K562 (cell line): Measurements from ENCODE around the gene UBE2QL1. TPM values are rescaled to one million over a fixed set of nuclear protein-coding genes. Genes with fewer than 3 reads are reported as not detected.

ENCODE experiments used
- ATAC-seq: fragments of 200-7000 bp; cut with Tn5 transposase; 3 replicates; pipeline ENCODE4 v1.9.1; 2020; ENCODE audit warnings: moderate library complexity
- BruUV-seq: library from RNA; stranded (reverse); fragments of 400-500 nt; replicated peaks from 2 replicates; lab custom pipeline; 2021; lab: Mats Ljungman, UMichigan
- CTCF ChIA-PET: fragments of 300-600 bp; formaldehyde crosslinking; extraction: SDS; loops from one replicate; lab custom pipeline; 2021; ENCODE audit warnings: low intra/inter-chr PET ratio; lab: Yijun Ruan, JAX
- POLR2A ChIA-PET: fragments of 300-600, 350-650 bp; sonication (Branson Sonifier 250); formaldehyde crosslinking; extraction: SDS; loops from one replicate; lab custom pipeline; 2021; ENCODE audit warnings: antibody characterized with exemption, inconsistent platforms; lab: Yijun Ruan, JAX
- DNase-seq, 4 experiments: peaks; one replicate each; pipeline versions ENCODE4 v3.0.0 to v3.0.0-alpha.2; 2011 to 2018; ENCODE audit warnings: low spot score in 3 of 4, mixed read lengths in 3 of 4; ENCODE audit errors: extremely low read depth in 1 of 4
- FAIRE-seq: peaks from 2 replicates; lab custom pipeline; 2011; peaks lifted over from hg19 to GRCh38; lab: Jason Lieb, UNC
- H2AFZ ChIP-seq: 2 replicates; pipeline ENCODE4 v1.6.0; 2011; ENCODE audit warnings: low read depth, low read length, control low read depth, inconsistent platforms
- H3K27ac ChIP-seq: fragments of 200-600 bp; 3 replicates; pipeline ENCODE4 v1.8.0; 2011; ENCODE audit warnings: low read depth, mild to moderate bottlenecking, control low read depth, inconsistent platforms, low read length, moderate library complexity, mixed read lengths; ENCODE audit errors: extremely low read depth
- H3K27me3 ChIP-seq, 2 experiments: fragments of 300-600 bp in 1 of 2; 2 replicates in 1 of 2; 3 replicates in 1 of 2; pipeline versions ENCODE4 v1.6.0 to v1.8.0; 2011; ENCODE audit warnings: inconsistent platforms in 2 of 2, low read length in 2 of 2, mild to moderate bottlenecking in 1 of 2, mixed read lengths in 1 of 2, moderate library complexity in 1 of 2; ENCODE audit not compliant: control insufficient read depth in 2 of 2, insufficient read depth in 2 of 2
- H3K36me3 ChIP-seq: fragments of 300-600 bp; 3 replicates; pipeline ENCODE4 v1.8.0; 2011; ENCODE audit warnings: mild to moderate bottlenecking, low read length, inconsistent platforms; ENCODE audit not compliant: control insufficient read depth, insufficient read depth
- H3K4me1 ChIP-seq, 2 experiments: fragments of 200-600 bp in 1 of 2; replicated peaks in 1 of 2; 2 replicates in 1 of 2; 3 replicates in 1 of 2; pipeline versions ENCODE4 v1.5.1 to v1.8.0; 2011; ENCODE audit warnings: inconsistent platforms in 2 of 2, low read length in 2 of 2, mild to moderate bottlenecking in 1 of 2, mixed read lengths in 1 of 2, moderate library complexity in 1 of 2; ENCODE audit not compliant: control insufficient read depth in 2 of 2, insufficient read depth in 2 of 2
- H3K4me2 ChIP-seq: 2 replicates; pipeline ENCODE4 v1.6.1; 2011; ENCODE audit warnings: low read length, control low read depth, inconsistent platforms, mixed read lengths; ENCODE audit not compliant: insufficient read depth
- H3K4me3 ChIP-seq: fragments of 200-600 bp; sonication (generic), shearing (Covaris generic); 2 replicates; pipeline ENCODE4 v1.5.1; 2016; ENCODE audit warnings: control low read depth, inconsistent platforms
- H3K79me2 ChIP-seq: fragments of 200-600 bp; 3 replicates; pipeline ENCODE4 v1.8.0; 2011; ENCODE audit warnings: low read length, inconsistent platforms; ENCODE audit not compliant: control insufficient read depth, insufficient read depth
- H3K9ac ChIP-seq, 2 experiments: 2 replicates each; pipeline versions ENCODE4 v1.6.0 to v1.6.1; 2011; ENCODE audit warnings: low read depth in 2 of 2, low read length in 2 of 2, control low read depth in 1 of 2, inconsistent platforms in 1 of 2, mild to moderate bottlenecking in 1 of 2, mixed read lengths in 1 of 2; ENCODE audit not compliant: insufficient read depth in 1 of 2
- H3K9me1 ChIP-seq: one replicate; pipeline ENCODE4 v1.6.0; 2011; ENCODE audit warnings: inconsistent platforms, mild to moderate bottlenecking, low read length, moderate library complexity; ENCODE audit not compliant: control insufficient read depth, insufficient read depth
- H3K9me3 ChIP-seq: replicated peaks from 2 replicates; pipeline ENCODE4 v1.5.1; 2011; ENCODE audit warnings: low read depth, low read length, inconsistent platforms; ENCODE audit not compliant: control insufficient read depth, insufficient read depth
- H4K20me1 ChIP-seq: replicated peaks from 2 replicates; pipeline ENCODE4 v1.6.1; 2011; ENCODE audit warnings: low read length, inconsistent platforms, mixed read lengths; ENCODE audit not compliant: control insufficient read depth, insufficient read depth
- ASH1L ChIP-seq: fragments of 450-650 bp; IDR thresholded peaks from 2 replicates; pipeline ENCODE4 v1.6.1; 2018; ENCODE audit warnings: borderline replicate concordance, mild to moderate bottlenecking, low read depth; ENCODE audit not compliant: partially characterized antibody
- CTCFL ChIP-seq: IDR thresholded peaks from 2 replicates; pipeline ENCODE4 v1.6.1; 2011; ENCODE audit warnings: borderline replicate concordance, low read depth, mild to moderate bottlenecking, moderate library complexity, low read length; ENCODE audit not compliant: insufficient read depth, poor library complexity, severe bottlenecking
- KLF13 ChIP-seq: fragments of 450-650 bp; IDR thresholded peaks from 2 replicates; pipeline ENCODE4 v1.6.1; 2016; ENCODE audit warnings: missing genetic modification characterization, low read depth, mild to moderate bottlenecking, missing compliant biosample characterization, moderate library complexity, borderline replicate concordance
- L3MBTL2 ChIP-seq: fragments of 450-650 bp; IDR thresholded peaks from 2 replicates; pipeline ENCODE4 v1.6.1; 2016; ENCODE audit warnings: mild to moderate bottlenecking, moderate library complexity
- MTF1 ChIP-seq: fragments of 250-450 bp; sonication (Bioruptor Pico); IDR thresholded peaks from 2 replicates; pipeline ENCODE4 v1.9.0; 2021; ENCODE audit warnings: moderate library complexity, mild to moderate bottlenecking, inconsistent platforms, borderline replicate concordance
- NUFIP1 ChIP-seq: fragments of 450-650 bp; IDR thresholded peaks from 2 replicates; pipeline ENCODE4 v1.6.1; 2018; ENCODE audit not compliant: partially characterized antibody
- POLR2H ChIP-seq: IDR thresholded peaks from 2 replicates; pipeline ENCODE4 v1.6.1; 2016; ENCODE audit warnings: missing genetic modification characterization, low read depth, mild to moderate bottlenecking, control low read depth, missing compliant biosample characterization, moderate library complexity
- POLR3G ChIP-seq: IDR thresholded peaks from 2 replicates; pipeline ENCODE4 v1.6.1; 2011; ENCODE audit not compliant: insufficient read length, insufficient replicate concordance; ENCODE audit errors: extremely low read depth
- PPARD ChIP-seq: fragments of 250-450 bp; sonication (Bioruptor Pico); IDR thresholded peaks from 2 replicates; pipeline ENCODE4 v1.8.0; 2022; ENCODE audit warnings: inconsistent platforms, mild to moderate bottlenecking, moderate library complexity
- PYGO2 ChIP-seq: fragments of 450-650 bp; IDR thresholded peaks from 2 replicates; pipeline ENCODE4 v1.6.1; 2016; ENCODE audit warnings: mild to moderate bottlenecking, missing genetic modification characterization, moderate library complexity, missing compliant biosample characterization
- RBM25 ChIP-seq: fragments of 200-400 bp; formaldehyde crosslinking; IDR thresholded peaks from 2 replicates; pipeline ENCODE4 v1.6.1; 2018; ENCODE audit warnings: low read length, low read depth, moderate library complexity; ENCODE audit not compliant: severe bottlenecking
- SAP30 ChIP-seq: fragments of 200-600 bp; sonication (generic); IDR thresholded peaks from 2 replicates; pipeline ENCODE4 v1.6.1; 2012; ENCODE audit warnings: borderline replicate concordance, low read depth, mild to moderate bottlenecking, moderate library complexity, low read length, control low read depth, inconsistent platforms; ENCODE audit not compliant: insufficient read depth, poor library complexity, severe bottlenecking
- SIX5 ChIP-seq, 2 experiments: IDR thresholded peaks; 2 replicates each; pipeline ENCODE4 v1.6.1; 2011; ENCODE audit warnings: low read length in 2 of 2, borderline replicate concordance in 1 of 2, low read depth in 1 of 2, mild to moderate bottlenecking in 1 of 2, moderate library complexity in 1 of 2; ENCODE audit not compliant: insufficient read depth in 1 of 2
- SMARCC2 ChIP-seq: fragments of 450-650 bp; IDR thresholded peaks from 2 replicates; pipeline ENCODE4 v1.6.1; 2017; ENCODE audit warnings: antibody characterized with exemption, moderate library complexity, mild to moderate bottlenecking, low read depth
- U2AF1 ChIP-seq: fragments of 200-400 bp; formaldehyde crosslinking; optimal IDR thresholded peaks from 2 replicates; pipeline ENCODE3; 2017; ENCODE audit warnings: mild to moderate bottlenecking, low read depth, low read length, moderate library complexity
- ZBTB1 ChIP-seq: sonication (generic); formaldehyde crosslinking; IDR thresholded peaks from 2 replicates; pipeline ENCODE4 v1.8.1; 2023; ENCODE audit warnings: missing genetic modification reagents, low read depth, mild to moderate bottlenecking, borderline replicate concordance
- ZNF583 ChIP-seq: fragments of 250-450 bp; sonication (Bioruptor Pico); IDR thresholded peaks from 2 replicates; pipeline ENCODE4 v1.4.0; 2020
- ZNF589 ChIP-seq: fragments of 200-800 bp; sonication (Bioruptor generic); IDR thresholded peaks from 2 replicates; pipeline ENCODE4 v1.6.1; 2016; ENCODE audit warnings: low read depth, missing genetic modification characterization, missing compliant biosample characterization
- ZNF655 ChIP-seq: fragments of 250-450 bp; sonication (Bioruptor Pico); IDR thresholded peaks from 2 replicates; pipeline ENCODE4 v1.5.0; 2021
- WGBS: fragments of 100-300 bp; shearing (Covaris generic); methylation state at CpG from one replicate; pipeline ENCODE4 v1.1.6; 2016; ENCODE audit warnings: low coverage, mixed read lengths; ENCODE audit not compliant: insufficient coverage; ENCODE audit errors: missing lambda C conversion rate; 5-methylcytosine and 5-hydroxymethylcytosine counted together
- in situ Hi-C: fragments of 300-500 bp; cut with MboI; formaldehyde crosslinking; loops from 4 replicates; pipeline ENCODE4 v1.15.0; 2018; ENCODE audit warnings: inconsistent platforms, mixed read lengths
- intact Hi-C: fragments of 100-400 bp; cut with micrococcal nuclease; formaldehyde crosslinking; loops from 2 replicates; pipeline ENCODE4 v1.14.2; 2022
- polyA plus RNA-seq, 8 experiments: library from polyadenylated mRNA; depleted of rRNA in 4 of 8; stranded (reverse) in 5 of 8; unstranded in 3 of 8; fragments of >200 nt; fragmentation: Nextera tagmentation in 2 of 8; fragmentation: Illumina TruSeq in 1 of 8; extraction: Ambion mirVana in 2 of 8; extraction: Trizol in 1 of 8; gene quantifications; 2 replicates each; pipeline versions ENCODE4 v1.2.1 to v1.2.3, GENCODE V29; 2011 to 2014; ENCODE audit warnings: inconsistent platforms in 1 of 8, missing spikeins in 1 of 8
- total RNA-seq, 7 experiments: library from RNA; depleted of rRNA in 6 of 7; stranded (reverse); fragments of >200 nt in 6 of 7; fragmentation: Illumina TruSeq in 2 of 7; extraction: Trizol in 2 of 7; gene quantifications; 2 replicates each; pipeline versions ENCODE4 v1.2.1 to v1.2.3, GENCODE V29; 2011 to 2021; ENCODE audit warnings: low replicate concordance in 1 of 7

Gene UBE2QL1
- total and polyA plus RNA-seq, 9 of the 15 experiments (the other 6 are each of a cell fraction or from before 2014, with no cell fraction given) = not detected

- ChIA-PET CTCF (no interaction called here), POLR2A (no interaction called here)
- no peaks in the 10 kb centered on the region for H3K9me3 ChIP-seq
- no peak overlapping the region for H3K9ac ChIP-seq
- H3K36me3 ChIP-seq = no peaks in the 10 kb centered on the region
- H3K27me3 ChIP-seq = peaks cover 37 to 50% of the 10 kb centered on the region in 2 experiments
- BruUV-seq = no TSS peak
- in situ Hi-C loops = no loop called here
- DNase-seq (no peak), FAIRE-seq (no peak), ATAC-seq (no peak)
- intact Hi-C loops = no loop called here
- H3K4me1 ChIP-seq = no peaks in the 10 kb centered on the region
- H3K4me2 ChIP-seq = no peak overlapping the region
- no peaks in the 10 kb centered on the region for H3K9me1 ChIP-seq
- TF ChIP-seq NUFIP1 = no peak
- TF ChIP-seq ZBTB1 (CRISPR knock-in tag) = no peak
- TF ChIP-seq SAP30 = no peak
- no peak for TF ChIP-seq SIX5 (IDR thresholded peaks at IDR 0.05; ENCODE audit: borderline replicate concordance in 1 of 2, insufficient read depth in 1 of 2, low read depth in 1 of 2, low read length in 2 of 2)
- TF ChIP-seq RBM25 = no peak
- no peak for TF ChIP-seq KLF13 (tag)
- no peak for TF ChIP-seq L3MBTL2
- TF ChIP-seq PYGO2 (tag) = no peak
- TF ChIP-seq POLR3G = no peak
- TF ChIP-seq PPARD (CRISPR knock-in tag) = no peak
- no peak for TF ChIP-seq SMARCC2
- TF ChIP-seq U2AF1 = no peak
- no peak for TF ChIP-seq ASH1L
- TF ChIP-seq ZNF589 = no peak
- no peak for TF ChIP-seq MTF1 (CRISPR knock-in tag)
- no peak for TF ChIP-seq ZNF655 (CRISPR knock-in tag)
- TF ChIP-seq ZNF583 = no peak
- TF ChIP-seq CTCFL = no peak
- no peak for TF ChIP-seq POLR2H (tag)
- TF ChIP-seq, all 486 proteins: peak for 0
- Histone ChIP-seq H4K20me1 (no peaks in the 10 kb centered on the region), H3K79me2 (no peaks in the 10 kb centered on the region), H3K27ac (no peak overlapping the region), H2AFZ (no peak overlapping the region), H3K4me3 (no peak overlapping the region)
- WGBS = 0% methylated on average over 3 of the region's 3 CpGs
Measured at GRCh38 chr5:6490693-6491092, 42.0 kb downstream of the UBE2QL1 start.
